ENCODE measurements around the gene SPECC1L.
"Not testable (repeated sequence)": the region's sequence is repeated elsewhere in the genome, so short reads cannot be mapped to it uniquely, and the experiment has no call there.

Gene SPECC1L, protein sequence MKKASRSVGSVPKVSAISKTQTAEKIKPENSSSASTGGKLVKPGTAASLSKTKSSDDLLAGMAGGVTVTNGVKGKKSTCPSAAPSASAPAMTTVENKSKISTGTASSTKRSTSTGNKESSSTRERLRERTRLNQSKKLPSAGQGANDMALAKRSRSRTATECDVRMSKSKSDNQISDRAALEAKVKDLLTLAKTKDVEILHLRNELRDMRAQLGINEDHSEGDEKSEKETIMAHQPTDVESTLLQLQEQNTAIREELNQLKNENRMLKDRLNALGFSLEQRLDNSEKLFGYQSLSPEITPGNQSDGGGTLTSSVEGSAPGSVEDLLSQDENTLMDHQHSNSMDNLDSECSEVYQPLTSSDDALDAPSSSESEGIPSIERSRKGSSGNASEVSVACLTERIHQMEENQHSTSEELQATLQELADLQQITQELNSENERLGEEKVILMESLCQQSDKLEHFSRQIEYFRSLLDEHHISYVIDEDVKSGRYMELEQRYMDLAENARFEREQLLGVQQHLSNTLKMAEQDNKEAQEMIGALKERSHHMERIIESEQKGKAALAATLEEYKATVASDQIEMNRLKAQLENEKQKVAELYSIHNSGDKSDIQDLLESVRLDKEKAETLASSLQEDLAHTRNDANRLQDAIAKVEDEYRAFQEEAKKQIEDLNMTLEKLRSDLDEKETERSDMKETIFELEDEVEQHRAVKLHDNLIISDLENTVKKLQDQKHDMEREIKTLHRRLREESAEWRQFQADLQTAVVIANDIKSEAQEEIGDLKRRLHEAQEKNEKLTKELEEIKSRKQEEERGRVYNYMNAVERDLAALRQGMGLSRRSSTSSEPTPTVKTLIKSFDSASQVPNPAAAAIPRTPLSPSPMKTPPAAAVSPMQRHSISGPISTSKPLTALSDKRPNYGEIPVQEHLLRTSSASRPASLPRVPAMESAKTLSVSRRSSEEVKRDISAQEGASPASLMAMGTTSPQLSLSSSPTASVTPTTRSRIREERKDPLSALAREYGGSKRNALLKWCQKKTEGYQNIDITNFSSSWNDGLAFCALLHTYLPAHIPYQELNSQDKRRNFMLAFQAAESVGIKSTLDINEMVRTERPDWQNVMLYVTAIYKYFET

DNA sequence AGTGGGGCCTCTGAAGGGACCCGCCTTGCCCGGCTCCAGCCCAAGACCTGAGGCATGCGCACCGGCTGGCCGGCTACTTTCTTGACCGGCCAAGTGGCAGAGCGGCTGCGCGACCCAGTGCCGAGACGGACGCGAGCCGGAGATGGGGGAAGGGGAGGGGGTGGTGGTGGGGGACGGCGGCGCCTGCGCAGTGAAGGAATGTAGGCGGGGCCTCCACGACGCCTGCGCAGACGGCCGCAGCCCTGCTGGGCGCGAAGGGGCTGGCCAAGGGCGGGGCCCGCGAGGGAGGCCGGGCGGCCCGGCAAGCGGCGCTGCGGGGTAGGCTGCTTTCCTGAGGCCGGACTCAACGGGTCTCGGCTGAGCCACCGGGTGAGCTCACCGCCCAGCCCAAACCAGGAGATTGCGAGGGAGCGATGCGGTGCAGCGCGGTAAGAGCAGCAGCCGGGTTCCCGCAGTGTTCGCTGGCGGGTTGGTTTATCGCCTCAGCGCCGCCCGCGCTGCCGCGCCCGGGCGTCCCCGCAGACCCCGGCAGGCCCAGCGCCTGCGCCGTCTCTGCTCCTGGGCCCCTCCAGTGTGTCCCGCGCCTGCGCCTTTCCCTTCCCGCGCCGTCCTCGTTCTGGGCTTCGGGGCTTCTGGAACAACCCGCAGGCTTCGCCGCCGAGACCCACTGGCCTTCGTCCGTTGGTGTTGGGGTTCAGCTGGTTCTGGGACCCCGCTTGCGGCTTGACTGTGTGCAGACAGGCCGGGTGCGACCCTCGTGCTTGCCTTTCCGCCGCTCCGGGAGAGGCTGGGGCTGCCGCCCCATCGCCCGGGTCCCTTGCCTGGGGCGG lies at the start of gene SPECC1L:
Gene SPECC1L (plus strand): TSS at position 276 of the 830 bp plus-strand sequence. CDS start 31,401 bp downstream, outside the sequence.
- DNase-seq (ENCODE audit: low read depth in 2 of 2): peak; percentile 71 to 89

DNA sequence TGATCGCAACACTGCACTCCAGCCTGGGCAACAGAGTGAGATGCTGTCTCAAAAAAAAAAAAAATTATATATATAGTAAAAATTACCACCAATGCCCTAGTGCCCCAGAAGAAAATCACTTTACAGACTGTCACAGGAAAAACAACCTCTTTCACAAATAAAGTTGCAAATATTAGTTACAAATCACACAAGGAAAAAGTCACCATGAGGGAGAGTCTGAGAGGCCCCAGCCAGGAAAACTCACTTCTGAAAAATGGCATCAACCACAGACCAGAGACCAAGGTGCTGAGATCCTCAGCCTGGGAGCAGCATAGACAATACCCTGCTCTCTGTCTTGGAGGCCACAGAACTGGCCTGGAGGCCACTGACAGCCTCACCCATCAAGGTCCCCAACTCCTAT lies 46.2 kb upstream of the SPECC1L start:
- no peak for DNase-seq (ENCODE audit: low read depth in 2 of 2)

DNA sequence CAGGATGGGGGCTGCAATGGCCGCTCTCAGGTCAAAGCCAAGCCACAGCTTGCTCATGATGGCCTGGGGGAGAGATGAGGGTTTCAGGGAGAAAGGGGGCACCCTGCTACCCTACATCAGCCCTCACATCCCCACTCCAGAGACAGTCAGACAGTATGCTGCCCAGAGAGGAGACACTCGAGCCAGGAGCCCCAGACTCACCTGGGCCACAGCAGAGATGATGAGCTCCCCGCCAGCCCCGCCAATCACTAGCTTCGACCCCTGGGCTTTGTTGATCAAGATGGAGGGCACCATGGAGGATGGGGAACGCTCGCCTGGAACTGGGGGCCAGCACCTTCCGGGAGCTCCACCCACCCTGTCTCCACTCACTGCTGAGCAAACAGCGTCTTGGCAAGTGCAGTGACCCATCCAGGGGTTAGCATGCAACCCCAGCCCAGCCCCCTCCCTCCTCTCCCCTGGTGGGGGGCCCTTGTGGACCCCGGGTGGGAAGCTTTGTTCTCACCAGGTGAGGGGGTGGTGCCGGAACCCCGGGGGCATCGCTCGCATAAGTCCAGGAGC lies 45.5 kb upstream of the SPECC1L start:
- no peak for DNase-seq (ENCODE audit: low read depth in 2 of 2)

DNA sequence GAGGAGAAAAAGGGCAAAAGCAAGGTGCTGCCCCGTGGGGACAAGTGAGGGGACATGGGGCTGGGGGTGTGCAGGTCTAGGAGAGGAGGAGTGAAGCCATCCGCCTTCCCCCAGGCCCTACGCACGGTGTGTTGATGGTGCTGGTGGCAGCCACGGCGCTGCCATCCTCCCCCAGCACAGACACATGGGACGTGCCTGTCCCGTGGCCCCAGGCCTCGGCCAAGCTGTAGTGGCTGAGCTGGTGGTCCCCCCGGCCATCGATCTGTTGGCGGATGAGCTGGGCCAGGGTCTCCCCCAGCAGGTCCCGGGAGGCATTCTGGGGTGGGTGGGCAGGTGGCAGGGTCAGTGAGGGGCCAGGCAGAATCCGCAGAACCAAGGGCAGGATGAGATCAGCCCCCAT lies 44.7 kb upstream of the SPECC1L start:
- DNase-seq (ENCODE audit: low read depth in 2 of 2): no peak

DNA sequence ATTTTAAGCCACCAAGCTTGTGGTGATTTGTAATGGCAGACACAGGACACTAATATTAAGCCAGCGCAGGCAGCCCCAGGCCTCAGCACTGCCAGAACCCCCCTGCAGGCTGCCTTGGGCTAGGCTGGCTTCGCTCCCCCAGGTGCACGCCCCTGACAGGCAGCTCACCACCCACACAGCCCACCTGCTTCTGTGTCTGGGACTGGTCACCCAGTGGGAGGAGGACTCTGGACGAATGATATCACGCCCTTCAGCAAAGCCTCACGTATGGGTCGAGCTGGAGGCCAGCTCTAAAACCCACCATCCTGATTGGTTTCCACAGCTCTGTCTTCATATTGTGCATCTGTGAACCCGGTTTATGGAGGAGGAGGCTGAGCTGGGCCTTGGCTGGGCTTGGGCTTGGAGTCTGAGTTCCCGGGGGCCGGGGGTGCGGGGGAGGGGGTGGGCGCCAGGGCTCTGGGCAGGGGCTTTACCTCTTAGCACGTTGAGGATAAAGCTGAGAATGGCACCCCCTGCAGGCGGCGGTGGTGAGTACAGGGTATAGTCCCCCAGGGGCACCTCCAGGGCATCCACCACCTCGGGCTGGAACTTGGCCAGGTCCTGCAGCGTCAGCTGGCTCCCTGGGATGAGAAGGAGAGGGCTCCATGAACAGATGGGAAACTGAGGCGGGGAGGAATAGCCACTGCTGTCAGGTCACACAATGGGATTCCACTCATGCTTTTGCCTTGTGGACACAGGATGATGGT lies 39.5 kb upstream of the SPECC1L start:
- peak in 1 of 2 donors; percentile 39 for DNase-seq (ENCODE audit: low read depth in 2 of 2)

DNA sequence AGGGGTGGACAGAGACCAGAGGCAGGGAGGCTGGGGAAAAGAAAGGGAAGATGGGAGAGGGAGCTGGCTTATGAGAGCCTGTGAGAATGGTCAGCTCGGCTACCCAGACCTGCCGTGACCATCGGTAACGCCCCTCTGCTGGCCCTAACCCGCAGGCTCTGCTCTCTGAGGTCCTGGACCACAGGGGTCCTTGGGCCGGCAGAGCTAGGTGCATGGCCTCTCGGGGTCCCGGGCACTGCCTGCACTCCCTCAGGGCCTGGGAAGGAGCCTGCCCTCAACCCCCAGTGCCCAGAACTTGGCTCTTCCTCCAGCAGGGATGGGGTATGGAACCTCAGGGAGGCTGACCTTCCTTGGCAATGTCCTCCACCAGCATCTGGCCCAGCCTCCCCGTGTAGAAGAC lies 38.9 kb upstream of the SPECC1L start:
- no peak for DNase-seq (ENCODE audit: low read depth in 2 of 2)

GRCh38 chr22:24232124-24232523 lies 38.5 kb upstream of the SPECC1L start:
- no peak for DNase-seq (ENCODE audit: low read depth in 2 of 2)

DNA sequence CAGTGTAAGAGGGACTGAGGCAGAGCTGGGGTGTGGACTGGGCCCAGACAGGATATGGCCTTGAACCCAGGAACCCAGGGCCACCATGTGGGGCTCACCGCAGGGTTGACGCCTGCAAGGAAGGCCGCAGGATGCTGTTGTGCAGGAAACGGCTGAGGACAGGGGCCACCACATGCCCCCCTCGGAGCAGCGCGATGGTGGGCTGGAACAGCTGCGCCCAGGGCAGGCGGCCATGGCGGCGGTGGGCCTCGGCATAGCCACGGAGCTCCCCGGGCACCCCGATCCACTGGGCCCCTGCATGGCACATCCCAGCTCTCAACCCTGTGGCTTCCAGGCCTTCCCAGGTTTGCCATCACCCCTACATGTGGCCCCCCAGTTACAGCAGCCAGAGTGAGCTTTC lies 37.9 kb upstream of the SPECC1L start:
- no peak for DNase-seq (ENCODE audit: low read depth in 2 of 2)

- DNase-seq (ENCODE audit: low read depth in 2 of 2): no peak
Measured at GRCh38 chr22:24233235-24233634, 37.4 kb upstream of the SPECC1L start.

DNA sequence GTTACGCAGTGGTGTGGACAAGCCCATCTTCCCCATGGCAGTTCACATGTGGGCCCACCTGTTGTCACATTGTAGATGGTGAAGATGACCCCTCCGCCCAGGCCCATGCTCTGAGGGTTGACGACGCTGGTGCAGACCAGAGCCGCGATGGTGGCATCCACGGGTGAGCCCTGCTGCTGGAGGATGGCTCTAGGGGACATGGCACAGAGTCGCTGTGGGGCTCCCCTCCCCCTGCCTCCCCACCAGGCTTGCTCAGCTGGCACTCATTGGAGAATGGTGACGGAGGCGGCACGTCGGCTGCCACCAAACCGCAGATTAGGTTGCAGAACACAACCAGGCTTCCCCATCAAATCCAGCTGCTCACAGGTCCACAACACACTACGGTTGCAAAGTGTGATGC lies 36.8 kb upstream of the SPECC1L start:
- DNase-seq (ENCODE audit: low read depth in 2 of 2): no peak

DNA sequence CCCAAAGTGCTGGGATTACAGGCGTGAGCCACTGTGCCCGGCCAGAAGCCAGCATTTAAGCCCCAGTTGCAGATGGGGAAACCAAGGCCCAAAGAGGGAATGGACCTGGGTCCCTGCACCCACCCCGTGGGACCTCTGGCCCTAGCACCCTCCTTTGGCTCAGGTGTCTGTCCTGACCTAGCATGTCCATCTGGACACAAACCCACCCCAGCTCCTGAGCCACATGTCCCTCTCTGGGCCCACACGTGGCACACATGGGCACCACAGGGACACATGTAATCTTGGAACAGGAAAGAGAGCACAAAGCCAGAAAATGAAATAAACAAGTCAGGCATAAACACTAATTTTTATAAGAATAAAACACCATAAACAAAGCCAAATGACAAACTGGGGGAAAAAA lies 35.3 kb upstream of the SPECC1L start:
- DNase-seq (ENCODE audit: low read depth in 2 of 2): no peak

- no peak for DNase-seq (ENCODE audit: low read depth in 2 of 2)
Measured at GRCh38 chr22:24236656-24237055, 34.0 kb upstream of the SPECC1L start.

GRCh38 chr22:24238101-24238694 lies 32.4 kb upstream of the SPECC1L start:
- DNase-seq (ENCODE audit: low read depth in 2 of 2): not testable (repeated sequence)

GRCh38 chr22:24240381-24240780 lies 30.2 kb upstream of the SPECC1L start:
- DNase-seq (ENCODE audit: low read depth in 2 of 2): no peak

- not testable (repeated sequence) for DNase-seq (ENCODE audit: low read depth in 2 of 2)
Measured at GRCh38 chr22:24240985-24241692, 29.5 kb upstream of the SPECC1L start.

- DNase-seq (ENCODE audit: low read depth in 2 of 2): not testable (repeated sequence)
Measured at GRCh38 chr22:24243417-24243816, 27.2 kb upstream of the SPECC1L start.

DNA sequence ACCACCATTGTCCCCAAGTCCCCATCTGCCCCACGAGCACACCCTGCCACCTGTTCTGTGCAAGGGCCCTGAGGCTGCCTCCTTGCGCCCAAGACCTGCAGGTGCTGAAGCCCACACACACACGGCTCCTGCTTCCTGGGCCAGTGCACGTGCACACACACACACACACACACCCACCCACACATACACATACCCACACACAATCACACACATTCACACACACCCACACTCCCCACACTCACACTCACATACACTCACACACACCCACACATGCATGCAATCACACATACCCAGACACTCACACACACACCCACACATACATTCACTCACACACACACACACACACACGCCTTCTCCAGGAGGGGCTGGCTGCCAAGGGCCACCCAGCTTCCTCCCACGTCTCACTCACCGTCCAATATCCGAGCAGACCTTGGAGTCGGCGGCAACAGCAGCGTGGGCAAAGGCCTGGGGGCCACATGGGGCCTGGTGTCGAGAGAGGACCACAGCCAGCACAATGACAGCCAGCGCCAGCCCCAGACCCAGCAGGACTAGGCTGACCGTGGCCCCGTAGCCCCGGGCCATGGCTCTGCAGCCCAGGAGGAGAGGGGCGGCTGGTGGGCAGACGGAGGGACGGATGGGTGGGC lies 26.4 kb upstream of the SPECC1L start:
- no peak for DNase-seq (ENCODE audit: low read depth in 2 of 2)

DNA sequence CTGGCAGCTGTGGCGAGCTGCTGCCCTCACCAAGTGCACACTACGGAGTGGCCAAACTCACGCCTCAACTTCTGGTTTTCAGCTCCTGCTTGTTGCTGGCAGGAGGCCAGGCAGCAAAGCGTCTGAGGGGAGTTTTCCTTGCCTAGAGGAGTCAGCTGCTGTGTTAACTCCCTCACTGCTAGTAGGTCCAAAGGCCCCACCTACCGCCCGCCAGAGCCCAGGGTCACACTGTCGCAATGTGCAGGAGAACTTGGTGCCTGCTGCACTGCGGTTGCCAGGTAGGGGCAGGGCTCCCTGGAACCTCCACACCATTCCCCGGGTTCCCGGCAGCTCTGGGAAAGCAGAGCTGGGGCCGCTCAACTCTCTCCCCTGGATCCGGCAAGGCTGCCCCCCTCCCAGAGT lies 25.6 kb upstream of the SPECC1L start, which contains the start of gene GGT5:
Gene GGT5 (minus strand): TSS at position 53 of the 402 bp plus-strand sequence. CDS start 357 bp downstream, outside the sequence.
- DNase-seq (ENCODE audit: low read depth in 2 of 2): not testable (repeated sequence)
